Left ventricle myocardium inferior (tissue), 1 donor: ENCODE data around the gene PIWIL4. TPM values are rescaled to one million over a fixed set of nuclear protein-coding genes. Genes with fewer than 3 reads are reported as not detected.
A peak's percentile ranks its signal among the peaks of the same experiment; 100 is the strongest.

Experiments used
- DNase-seq: peaks from one replicate; pipeline ENCODE4 v3.0.0-alpha.2; 2020
- H3K27ac ChIP-seq: fragments of 200-600 bp; replicated peaks from 2 replicates; pipeline ENCODE4 v1.8.0; 2021
- H3K27me3 ChIP-seq: fragments of 200-600 bp; 2 replicates; pipeline ENCODE4 v1.8.0; 2021; ENCODE audit warnings: low read depth
- H3K36me3 ChIP-seq: fragments of 200-600 bp; 2 replicates; pipeline ENCODE4 v1.8.0; 2021
- H3K4me1 ChIP-seq: fragments of 200-600 bp; 2 replicates; pipeline ENCODE4 v1.8.0; 2021
- H3K4me3 ChIP-seq: fragments of 200-600 bp; 2 replicates; pipeline ENCODE4 v1.8.0; 2021; ENCODE audit warnings: mild to moderate bottlenecking, moderate library complexity
- H3K9me3 ChIP-seq: fragments of 200-600 bp; replicated peaks from 2 replicates; pipeline ENCODE4 v1.8.0; 2021
- CTCF ChIP-seq: fragments of 200-600 bp; IDR thresholded peaks from 2 replicates; pipeline ENCODE4 v1.8.0; 2021; ENCODE audit warnings: antibody characterized with exemption, mild to moderate bottlenecking, borderline replicate concordance
- intact Hi-C: fragments of 100-400 bp; cut with micrococcal nuclease; formaldehyde crosslinking; loops from one replicate; pipeline ENCODE4 v1.11.0; 2022
- total RNA-seq: library from RNA; stranded (reverse); fragmentation: NEBNext Ultra II Directional; extraction: Animal tissue kit (Norgen Biotek cat#: 25700); gene quantifications from one replicate; pipeline ENCODE4 v1.2.1, GENCODE V29; 2021
- donor health status: DM: no; HTN: yes; CAD: no; lungs with severe emphysema.

The PIWIL4 gene
- total RNA-seq, 1 donor from 2014 or later, result 0.66 TPM

GRCh38 chr11:94630221-94630620 is 63.1 kb downstream of the PIWIL4 start:
- no peaks in the 10 kb centered on the region for H3K4me1 ChIP-seq
- no peak overlapping the region for H3K27ac ChIP-seq
- no peak for TF ChIP-seq CTCF
- no peak for DNase-seq
- no peak overlapping the region for H3K4me3 ChIP-seq
- intact Hi-C loops, result no loop called here
- no peaks in the 10 kb centered on the region for H3K36me3 ChIP-seq
- H3K9me3 ChIP-seq, result peaks cover 10% of the 10 kb centered on the region
- H3K27me3 ChIP-seq, result no peaks in the 10 kb centered on the region

- Histone ChIP-seq H3K36me3 (no peaks in the 10 kb centered on the region), H3K9me3 (peaks cover 3% of the 10 kb centered on the region), H3K4me1 (no peaks in the 10 kb centered on the region), H3K27me3 (no peaks in the 10 kb centered on the region), H3K4me3 (no peak overlapping the region), H3K27ac (no peak overlapping the region)
- intact Hi-C loops, result no loop called here
- no peak for DNase-seq
- TF ChIP-seq CTCF, result no peak
Measured at GRCh38 chr11:94632356-94632755, 65.2 kb downstream of the PIWIL4 start.

- DNase-seq, result no peak
- intact Hi-C loops, result no loop called here
- peaks cover 14% of the 10 kb centered on the region for H3K4me1 ChIP-seq
- no peaks in the 10 kb centered on the region for H3K9me3 ChIP-seq
- no peak for TF ChIP-seq CTCF
- H3K4me3 ChIP-seq, result no peak overlapping the region
- H3K27me3 ChIP-seq, result no peaks in the 10 kb centered on the region
- no peaks in the 10 kb centered on the region for H3K36me3 ChIP-seq
- H3K27ac ChIP-seq, result no peak overlapping the region
Measured at GRCh38 chr11:94635072-94635471, 67.9 kb downstream of the PIWIL4 start.

GRCh38 chr11:94636388-94636949 is 69.3 kb downstream of the PIWIL4 start:
- intact Hi-C loops, result no loop called here
- H3K4me3 ChIP-seq, result no peak overlapping the region
- H3K36me3 ChIP-seq, result no peaks in the 10 kb centered on the region

GRCh38 chr11:94638301-94638901 is 71.2 kb downstream of the PIWIL4 start:
- no peak for TF ChIP-seq CTCF
- intact Hi-C loops, result no loop called here
- Histone ChIP-seq H3K4me3 (peak overlapping the region; percentile 19), H3K27me3 (no peaks in the 10 kb centered on the region), H3K9me3 (no peaks in the 10 kb centered on the region), H3K4me1 (peaks cover 21% of the 10 kb centered on the region), H3K27ac (peak overlapping the region; percentile 66), H3K36me3 (no peaks in the 10 kb centered on the region)
- DNase-seq, result no peak

More at GRCh38 chr11:94636388-94636949, 69.3 kb downstream of the PIWIL4 start:
- Histone ChIP-seq H3K4me1 (peaks cover 21% of the 10 kb centered on the region), H3K27ac (no peak overlapping the region), H3K9me3 (no peaks in the 10 kb centered on the region), H3K27me3 (no peaks in the 10 kb centered on the region)
- no peak for TF ChIP-seq CTCF
- no peak for DNase-seq
